ENCODE results near the gene PGF.

Gene PGF

GRCh38 chr14:74979029-74979428 is 23.6 kb upstream of the PGF start:
- in situ Hi-C loops (cut with MboI; ENCODE audit: low sequenced_read_pairs), result no loop called here

DNA sequence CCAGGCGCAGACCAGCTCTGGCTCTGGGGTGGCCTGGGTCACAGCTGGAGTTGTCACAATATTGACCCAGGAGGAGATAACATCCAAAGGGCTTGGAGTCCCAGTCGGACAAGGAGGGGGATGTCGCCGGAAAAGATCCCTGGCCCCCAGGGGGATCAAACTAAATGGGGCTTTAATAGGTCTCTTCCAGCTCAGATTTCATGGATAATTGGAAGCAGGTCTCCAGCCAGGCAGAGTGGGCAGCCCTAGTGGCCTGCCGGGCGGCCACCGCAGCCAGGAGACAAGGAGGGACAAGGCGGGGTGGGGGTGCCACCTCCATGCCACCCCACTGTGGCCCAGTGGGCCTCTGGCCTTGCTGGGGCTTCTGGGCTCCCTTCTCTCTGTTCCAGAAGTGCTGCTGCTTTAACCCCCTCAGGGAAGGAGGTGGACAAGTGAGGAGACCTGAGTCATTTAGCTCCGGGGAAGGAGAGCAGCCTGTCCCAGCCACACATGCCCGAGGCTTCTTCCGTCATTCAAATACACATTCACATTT is 23.1 kb upstream of the PGF start:
- in situ Hi-C loops (cut with MboI; ENCODE audit: low sequenced_read_pairs), result no loop called here

- in situ Hi-C loops (cut with MboI; ENCODE audit: low sequenced_read_pairs), result no loop called here
Observed at GRCh38 chr14:74977901-74978385, 22.5 kb upstream of the PGF start.

DNA sequence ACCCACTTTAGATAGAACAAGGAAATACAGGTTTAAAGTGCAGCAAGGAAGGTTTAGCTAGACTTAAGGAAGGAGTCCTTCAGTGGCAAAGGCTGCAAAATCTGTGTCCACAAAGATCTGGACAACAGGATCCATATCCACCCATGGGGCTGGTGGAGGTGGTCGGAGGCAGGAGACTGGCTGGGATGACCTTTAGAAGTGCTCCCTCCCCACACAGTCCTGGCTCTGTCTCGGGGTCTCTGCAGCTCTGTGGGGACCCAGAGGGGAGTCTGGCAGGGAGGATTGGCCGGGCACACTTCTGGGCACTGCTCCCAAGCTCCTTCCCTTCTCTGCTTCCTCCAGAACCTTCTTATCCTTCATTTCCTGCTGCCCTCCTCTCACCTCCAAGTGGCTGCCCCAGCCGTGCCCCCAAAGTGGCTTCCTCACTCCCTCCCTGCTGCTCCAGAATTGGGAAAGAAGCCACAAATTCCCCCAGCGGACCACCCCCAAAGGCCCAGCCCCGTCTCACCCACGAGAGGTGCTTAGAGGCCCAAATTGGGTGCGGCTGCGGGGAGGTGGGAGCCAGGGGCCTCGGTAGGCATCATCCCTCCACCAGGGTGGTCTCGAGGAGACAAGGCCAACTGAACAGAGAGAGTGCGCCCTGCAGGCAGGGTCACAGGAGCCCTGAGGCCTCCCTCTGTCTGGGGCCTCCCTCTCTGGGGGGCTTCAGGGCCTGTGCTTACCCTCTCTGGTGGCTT is 21.9 kb upstream of the PGF start:
- in situ Hi-C loops (cut with MboI; ENCODE audit: low sequenced_read_pairs), result no loop called here

- in situ Hi-C loops (cut with MboI; ENCODE audit: low sequenced_read_pairs), result no loop called here
Observed at GRCh38 chr14:74976264-74977113, 21.1 kb upstream of the PGF start.

DNA sequence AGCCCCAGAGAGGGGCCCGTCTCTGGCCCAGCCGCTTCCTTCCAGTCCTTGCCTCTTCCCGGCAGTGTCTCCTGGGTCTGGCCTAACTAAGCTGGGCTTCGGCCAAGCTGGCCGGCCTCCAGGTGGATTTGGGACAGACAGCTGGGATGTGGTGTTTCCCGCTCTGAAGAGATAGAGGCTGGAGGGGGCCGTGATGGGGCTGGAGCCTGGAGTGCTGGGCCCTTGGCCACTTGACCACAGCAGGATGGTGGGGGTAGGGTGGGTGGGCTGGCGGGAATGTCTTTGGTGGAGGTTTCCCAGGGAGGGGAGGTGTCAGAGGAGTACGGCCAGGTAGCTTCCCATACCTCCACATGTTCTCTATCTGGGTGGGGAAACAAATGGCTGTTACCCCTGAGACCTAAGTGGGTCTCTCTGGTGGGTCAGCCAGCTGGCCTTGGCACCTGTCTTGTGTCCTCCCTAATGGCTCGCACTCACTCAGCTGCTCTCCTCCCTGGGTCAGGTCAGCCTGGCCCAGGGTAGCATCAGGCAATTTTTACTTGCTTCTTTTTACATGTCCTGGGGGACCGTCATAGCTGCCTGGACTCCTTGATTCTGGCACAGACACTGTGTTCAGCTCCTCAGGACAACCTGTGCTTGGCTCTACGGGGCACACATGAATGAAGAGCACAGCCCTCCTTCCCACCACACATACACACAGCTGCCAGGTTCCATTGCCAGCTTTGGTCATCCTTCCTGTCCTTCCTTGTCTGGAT is 19.8 kb upstream of the PGF start:
- in situ Hi-C loops (cut with MboI; ENCODE audit: low sequenced_read_pairs), result no loop called here

GRCh38 chr14:74974364-74975058 is 19.1 kb upstream of the PGF start:
- in situ Hi-C loops (cut with MboI; ENCODE audit: low sequenced_read_pairs), result no loop called here

GRCh38 chr14:74973905-74974363 is 18.5 kb upstream of the PGF start:
- in situ Hi-C loops (cut with MboI; ENCODE audit: low sequenced_read_pairs), result no loop called here

GRCh38 chr14:74973003-74973653 is 17.7 kb upstream of the PGF start:
- in situ Hi-C loops (cut with MboI; ENCODE audit: low sequenced_read_pairs), result no loop called here

GRCh38 chr14:74968811-74969210 is 13.4 kb upstream of the PGF start:
- in situ Hi-C loops (cut with MboI; ENCODE audit: low sequenced_read_pairs), result no loop called here

DNA sequence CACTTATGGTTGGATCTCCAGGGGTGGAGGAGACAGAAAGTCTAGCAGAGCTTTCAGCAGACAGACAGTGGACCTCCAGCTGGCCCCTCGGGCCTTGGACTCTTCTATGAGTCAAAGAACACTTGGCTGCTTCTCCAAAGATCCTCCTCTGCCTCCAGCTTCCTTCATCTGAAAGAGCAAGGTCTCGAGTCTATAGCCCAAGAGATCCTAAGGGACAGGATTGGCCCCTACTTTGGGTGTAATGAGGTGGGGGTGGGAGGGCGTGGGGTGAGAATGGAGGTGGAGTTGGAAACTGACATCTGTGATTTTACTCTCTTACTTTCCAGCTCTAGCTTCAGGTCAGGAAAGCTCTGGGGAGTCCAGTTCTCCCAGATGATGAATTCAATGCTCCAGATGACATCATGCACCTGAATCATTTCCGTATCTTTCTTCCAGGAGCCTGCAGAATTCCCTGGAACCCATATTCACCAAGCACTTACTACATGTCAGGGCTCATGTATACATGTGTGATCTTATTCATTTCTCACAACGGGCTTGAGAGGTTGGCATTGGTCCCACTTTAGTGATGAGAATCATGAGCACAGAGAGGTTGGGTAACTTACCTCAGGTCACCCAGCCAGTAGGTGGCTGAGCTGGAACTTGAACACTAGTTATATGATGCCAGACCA is 10.2 kb upstream of the PGF start:
- in situ Hi-C loops (cut with MboI; ENCODE audit: low sequenced_read_pairs), result no loop called here

DNA sequence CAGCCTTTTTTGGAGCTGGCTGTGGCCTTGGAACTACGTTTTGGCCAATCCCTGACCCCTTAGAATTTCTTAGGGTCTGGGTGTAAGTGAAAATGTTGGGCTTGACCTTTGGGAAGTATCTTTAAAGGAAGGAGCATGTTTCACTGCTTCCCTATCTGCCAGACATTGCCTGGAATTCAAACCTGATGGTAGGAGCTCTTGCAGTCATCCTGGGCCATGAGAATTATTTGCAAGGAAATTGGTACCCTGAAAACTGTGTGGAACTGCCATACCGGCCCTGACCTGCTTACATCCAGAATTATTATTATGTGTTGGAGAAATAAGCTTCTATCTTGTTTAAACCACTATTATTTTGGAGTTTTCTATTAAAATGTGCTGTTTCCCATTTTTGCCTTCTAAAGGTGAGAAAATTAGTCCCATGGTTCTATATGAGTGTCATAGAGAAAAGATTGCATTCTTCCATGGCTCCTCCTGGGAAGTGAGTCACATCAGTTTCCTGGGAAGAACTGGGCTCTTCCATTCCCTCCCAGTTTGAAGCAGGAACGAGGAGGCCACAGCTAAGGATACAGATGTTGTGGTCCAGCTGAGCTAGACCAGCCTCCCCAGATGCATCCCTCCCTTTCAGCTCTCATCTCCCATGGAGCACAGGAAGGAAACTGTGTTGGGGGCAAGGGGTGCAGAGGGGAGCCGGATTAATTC is 9.5 kb upstream of the PGF start:
- in situ Hi-C loops (cut with MboI; ENCODE audit: low sequenced_read_pairs), result no loop called here

DNA sequence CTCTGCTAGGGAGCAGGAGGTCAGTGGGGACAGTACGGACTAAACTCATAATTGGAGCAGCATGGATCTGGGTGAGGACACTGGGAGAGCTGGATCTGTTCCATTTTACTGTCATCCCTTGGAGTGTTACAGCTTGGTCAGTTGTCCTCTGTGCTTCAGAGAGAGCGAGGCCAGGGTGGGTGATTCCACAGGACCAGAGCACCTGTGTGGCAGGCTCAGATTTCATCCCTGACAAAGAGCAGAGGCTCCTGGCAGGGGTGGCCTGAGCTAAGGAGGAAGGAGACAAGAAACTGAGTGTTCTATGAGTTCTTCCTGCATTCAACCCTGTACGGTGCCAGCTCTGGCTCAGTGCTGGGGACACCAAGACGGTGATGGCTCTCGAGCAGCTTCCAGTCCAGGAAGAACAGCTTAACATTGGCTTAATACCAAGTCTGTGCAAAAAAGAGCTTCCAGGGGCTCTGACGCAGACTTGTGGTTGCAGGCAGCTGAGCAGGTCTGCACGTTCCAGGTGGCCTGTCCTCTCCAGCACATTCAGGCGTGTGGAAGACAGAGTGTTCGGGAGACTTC is 8.4 kb upstream of the PGF start:
- in situ Hi-C loops (cut with MboI; ENCODE audit: low sequenced_read_pairs), result no loop called here

DNA sequence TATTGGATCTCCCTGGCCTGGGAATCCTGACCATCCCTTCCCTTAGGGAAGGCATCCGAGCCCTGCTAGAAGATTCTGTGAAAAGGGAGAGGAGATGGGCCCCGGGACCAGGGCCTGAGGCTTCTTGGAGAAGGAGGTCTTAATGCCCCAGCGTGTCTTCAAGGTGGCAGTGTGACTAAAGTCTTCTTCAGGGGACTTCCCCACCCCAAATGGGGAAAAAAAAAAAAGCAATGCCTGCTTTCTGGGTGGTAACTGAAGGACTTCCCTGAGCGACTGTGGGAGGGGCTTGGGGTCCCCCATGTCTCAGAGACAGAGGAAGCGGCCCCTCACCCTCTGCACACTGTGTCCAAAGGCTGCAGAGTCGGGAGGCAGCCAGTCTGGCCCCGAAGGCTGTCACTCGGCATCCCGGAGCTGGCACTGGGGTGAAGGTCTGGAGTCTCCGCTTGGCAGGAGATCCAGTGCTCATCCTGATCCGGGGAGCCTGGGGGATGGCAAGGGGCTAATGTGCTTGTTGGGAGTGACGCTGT is 7.8 kb upstream of the PGF start:
- in situ Hi-C loops (cut with MboI; ENCODE audit: low sequenced_read_pairs), result no loop called here

DNA sequence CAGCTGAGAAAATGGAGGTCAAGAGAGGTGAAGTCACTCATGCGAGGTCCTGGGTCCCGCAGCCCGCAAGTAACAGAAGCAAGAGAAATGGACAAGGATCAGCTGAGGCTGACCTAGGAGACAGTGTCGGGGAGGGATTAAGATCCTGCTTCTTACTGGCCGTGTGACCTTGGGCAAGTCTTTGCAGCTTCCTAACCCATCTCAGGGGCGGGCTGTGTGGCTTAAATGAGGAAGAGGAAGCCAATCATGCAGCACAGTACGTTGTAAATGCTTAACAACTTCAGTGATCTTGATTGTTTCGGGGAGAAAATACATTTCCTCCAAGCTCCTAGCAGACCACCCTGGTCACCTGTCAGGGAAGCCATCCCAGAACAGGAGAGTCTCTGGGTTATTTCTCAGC is 7.1 kb upstream of the PGF start:
- in situ Hi-C loops (cut with MboI; ENCODE audit: low sequenced_read_pairs), result no loop called here

DNA sequence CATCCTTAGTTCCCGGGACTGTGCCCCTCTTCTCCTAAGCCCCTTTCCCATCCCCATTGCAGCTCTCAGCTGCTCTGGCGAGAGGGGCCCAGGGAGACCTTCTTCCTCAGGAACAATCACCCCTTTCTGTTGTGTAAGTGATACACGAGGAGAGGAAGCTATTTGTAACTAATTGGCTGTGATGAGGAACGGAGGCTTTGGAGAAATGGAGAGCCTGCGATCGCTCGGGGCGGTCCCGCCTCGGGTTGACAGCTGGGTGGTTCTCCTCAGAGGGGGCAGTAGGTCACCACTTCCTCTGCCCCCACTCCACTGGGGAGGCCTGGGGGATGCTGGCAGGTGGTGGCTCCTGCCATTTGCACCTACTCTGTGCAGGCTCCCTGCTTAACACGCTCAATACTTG is 6.6 kb upstream of the PGF start:
- in situ Hi-C loops (cut with MboI; ENCODE audit: low sequenced_read_pairs), result no loop called here

DNA sequence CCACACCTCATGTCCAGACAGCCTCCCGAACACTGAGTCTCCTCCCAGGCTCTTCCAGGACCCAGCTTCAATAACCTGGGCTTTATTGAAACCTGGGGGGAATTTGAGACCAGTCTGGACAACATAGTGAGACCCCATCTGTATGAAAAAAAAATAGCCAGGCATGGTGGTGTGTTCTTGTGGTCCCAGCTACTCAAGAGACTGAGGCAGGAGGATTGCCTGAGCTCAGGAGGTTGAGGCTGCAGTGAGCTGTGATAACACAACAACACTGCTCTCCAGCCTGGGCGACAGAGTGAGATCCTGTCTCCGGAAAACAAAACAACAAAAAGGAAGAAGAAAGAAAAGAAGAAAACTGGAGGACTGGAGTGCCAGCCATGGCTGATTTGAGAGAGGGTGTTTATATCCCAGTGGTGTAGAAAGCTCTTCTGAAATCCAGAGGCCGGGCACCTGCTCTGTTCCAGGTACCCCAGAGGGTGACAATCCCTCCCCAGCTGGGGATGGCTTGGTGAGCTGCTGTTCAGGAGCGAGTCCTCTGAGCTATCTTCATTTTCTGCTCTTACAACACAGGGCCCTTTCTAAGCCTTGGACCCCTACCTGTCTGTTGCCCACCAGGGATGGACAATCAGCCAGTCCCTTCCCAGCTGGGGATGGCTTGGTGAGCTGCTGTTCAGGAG is 6.0 kb upstream of the PGF start:
- in situ Hi-C loops (cut with MboI; ENCODE audit: low sequenced_read_pairs), result no loop called here

DNA sequence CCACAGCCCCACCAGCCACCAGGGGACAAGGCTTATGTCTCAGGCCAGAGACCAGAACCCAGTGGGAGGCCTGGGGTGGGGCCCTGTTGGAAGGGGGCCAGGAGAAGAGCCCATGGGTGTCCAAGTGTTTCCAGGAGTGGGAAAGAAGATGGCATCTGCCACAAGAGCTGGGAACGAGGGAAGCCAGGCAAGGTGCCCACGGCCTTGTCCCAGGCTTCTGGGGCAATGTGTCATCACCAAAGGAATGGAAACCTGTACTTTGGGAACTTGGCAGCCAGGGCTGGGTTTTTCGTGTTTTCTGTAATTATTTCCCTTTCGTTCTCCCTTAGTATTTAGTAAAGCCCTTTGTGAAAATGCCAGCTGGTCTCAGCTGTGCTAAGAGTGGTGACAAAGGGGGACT is 5.3 kb upstream of the PGF start:
- in situ Hi-C loops (cut with MboI; ENCODE audit: low sequenced_read_pairs), result no loop called here
